Endothelial cell of umbilical vein (primary cell): ENCODE measurements around the gene MIF4GD. TPM values are rescaled to one million over a fixed set of nuclear protein-coding genes. Genes with fewer than 3 reads are reported as not detected.
A peak's percentile ranks its signal among the peaks of the same experiment; 100 is the strongest.

Experiments used
- BruUV-seq: library from RNA; stranded (reverse); fragments of 400-500 nt; replicated peaks from 2 replicates; lab custom pipeline; 2021; lab: Mats Ljungman, UMichigan
- CTCF ChIA-PET: fragments of 300-600, 350-600 bp; sonication (Branson Sonifier 250); formaldehyde crosslinking; loops from one replicate; lab custom pipeline; 2021; ENCODE audit warnings: antibody characterized with exemption, inconsistent platforms; lab: Charles Lee
- POLR2A ChIA-PET: fragments of 300-600, 350-600 bp; sonication (Branson Sonifier 250); formaldehyde crosslinking; loops from one replicate; lab custom pipeline; 2021; ENCODE audit warnings: antibody characterized with exemption, inconsistent platforms; lab: Charles Lee
- DNase-seq: peaks from one replicate; pipeline ENCODE4 v3.0.0-alpha.2; 2011; ENCODE audit warnings: low read depth, low spot score
- FAIRE-seq: peaks from 2 replicates; lab custom pipeline; 2011; peaks lifted over from hg19 to GRCh38; lab: Jason Lieb, UNC
- H2AFZ ChIP-seq: 2 replicates; pipeline ENCODE4 v1.6.0; 2012; ENCODE audit warnings: low read depth, low read length, control low read depth, inconsistent platforms
- H3K27ac ChIP-seq: 2 replicates; pipeline ENCODE4 v1.5.1; 2011; ENCODE audit warnings: low read depth, mild to moderate bottlenecking, control low read depth, low read length, moderate library complexity; ENCODE audit not compliant: insufficient read depth
- H3K27me3 ChIP-seq, 2 experiments: 2 replicates each; pipeline versions ENCODE4 v1.6.0 to v1.6.1; 2011; ENCODE audit warnings: low read length in 2 of 2, mixed read lengths in 1 of 2; ENCODE audit not compliant: control insufficient read depth in 2 of 2, insufficient read depth in 2 of 2
- H3K36me3 ChIP-seq, 2 experiments: 2 replicates in 1 of 2; 3 replicates in 1 of 2; pipeline ENCODE4 v1.5.1; 2011; ENCODE audit warnings: low read length in 2 of 2, mild to moderate bottlenecking in 1 of 2, moderate library complexity in 1 of 2; ENCODE audit not compliant: control insufficient read depth in 2 of 2, insufficient read depth in 2 of 2; ENCODE audit errors: extremely low read depth in 1 of 2
- H3K4me1 ChIP-seq: 3 replicates; pipeline ENCODE4 v1.5.1; 2011; ENCODE audit warnings: mild to moderate bottlenecking, low read length; ENCODE audit not compliant: control insufficient read depth, insufficient read depth; ENCODE audit errors: extremely low read depth
- H3K4me2 ChIP-seq: 2 replicates; pipeline ENCODE4 v1.6.1; 2011; ENCODE audit warnings: low read length, control low read depth, mixed read lengths; ENCODE audit not compliant: insufficient read depth
- H3K4me3 ChIP-seq, 3 experiments: fragments of 200-600 bp in 1 of 3; sonication (generic), shearing (Covaris generic) in 1 of 3; replicated peaks in 1 of 3; 2 replicates each; pipeline ENCODE4 v1.5.1; 2011 to 2016; ENCODE audit warnings: control low read depth in 3 of 3, low read length in 3 of 3, mild to moderate bottlenecking in 2 of 3, inconsistent platforms in 1 of 3, low read depth in 1 of 3, moderate library complexity in 1 of 3; ENCODE audit not compliant: insufficient read depth in 1 of 3
- H3K79me2 ChIP-seq: 2 replicates; pipeline ENCODE4 v1.6.0; 2012; ENCODE audit warnings: low read length, inconsistent platforms; ENCODE audit not compliant: control insufficient read depth, insufficient read depth
- H3K9ac ChIP-seq: replicated peaks from 2 replicates; pipeline ENCODE3; 2011; ENCODE audit warnings: low read length, control low read depth; ENCODE audit not compliant: insufficient read depth; ENCODE audit errors: extremely low read depth
- H3K9me1 ChIP-seq: replicated peaks from 3 replicates; pipeline ENCODE4 v1.6.0; 2011; ENCODE audit warnings: mild to moderate bottlenecking, low read length; ENCODE audit not compliant: control insufficient read depth, insufficient read depth; ENCODE audit errors: extremely low read depth
- H3K9me3 ChIP-seq: replicated peaks from 2 replicates; pipeline ENCODE4 v1.5.1; 2012; ENCODE audit warnings: low read length, inconsistent platforms; ENCODE audit not compliant: control insufficient read depth, insufficient read depth
- H4K20me1 ChIP-seq: replicated peaks from 2 replicates; pipeline ENCODE3; 2011; ENCODE audit warnings: mild to moderate bottlenecking, low read length; ENCODE audit not compliant: control insufficient read depth, insufficient read depth; ENCODE audit errors: extremely low read depth
- CTCF ChIP-seq, 2 donors: IDR thresholded peaks; 1 replicate in 1 of 2; 2 replicates in 1 of 2; pipeline ENCODE4 v1.5.1; 2011; ENCODE audit warnings: low read length in 2 of 2, mild to moderate bottlenecking in 2 of 2, moderate library complexity in 2 of 2, control low read depth in 1 of 2, inconsistent platforms in 1 of 2, low read depth in 1 of 2; ENCODE audit not compliant: insufficient read depth in 1 of 2; ENCODE audit errors: extremely low read depth in 1 of 2
- EZH2 ChIP-seq: IDR thresholded peaks from 2 replicates; pipeline ENCODE4 v1.6.1; 2012; ENCODE audit warnings: borderline replicate concordance, low read depth, mild to moderate bottlenecking, moderate library complexity, low read length, inconsistent platforms; ENCODE audit not compliant: severe bottlenecking
- FOS ChIP-seq: IDR thresholded peaks from 2 replicates; pipeline ENCODE4 v1.6.1; 2011; ENCODE audit warnings: mild to moderate bottlenecking, low read length, moderate library complexity, borderline replicate concordance; ENCODE audit not compliant: insufficient read depth
- GATA2 ChIP-seq: IDR thresholded peaks from 2 replicates; pipeline ENCODE4 v1.7.0; 2011; ENCODE audit warnings: low read depth, mild to moderate bottlenecking, moderate library complexity, mixed read lengths, low read length; ENCODE audit not compliant: insufficient read length, insufficient read depth
- JUN ChIP-seq: IDR thresholded peaks from 2 replicates; pipeline ENCODE4 v1.6.1; 2011; ENCODE audit warnings: borderline replicate concordance, low read depth; ENCODE audit not compliant: insufficient read length, insufficient read depth
- MAX ChIP-seq: IDR thresholded peaks from 2 replicates; pipeline ENCODE4 v1.6.1; 2011; ENCODE audit not compliant: insufficient read depth, insufficient read length
- MYC ChIP-seq: IDR thresholded peaks from one replicate; pipeline ENCODE4 v1.6.1; 2011; ENCODE audit warnings: mild to moderate bottlenecking, low read depth, low read length
- POLR2A ChIP-seq: IDR thresholded peaks from 2 replicates; pipeline ENCODE4 v1.6.1; 2012; ENCODE audit warnings: low read depth, mild to moderate bottlenecking, control low read depth, low read length
- dilution Hi-C: fragments of 300-500 bp; cut with MboI; formaldehyde crosslinking; loops from one replicate; pipeline ENCODE4 v1.15.0; 2019; ENCODE audit warnings: low sequenced_read_pairs; ENCODE audit not compliant: extremely low pct_ligation_motif_present
- intact Hi-C: fragments of 100-400 bp; cut with micrococcal nuclease; formaldehyde crosslinking; loops from one replicate; pipeline ENCODE4 v1.10.0; 2022
- polyA plus RNA-seq, 4 experiments: library from polyadenylated mRNA; depleted of rRNA in 3 of 4; stranded (reverse) in 3 of 4; unstranded in 1 of 4; fragments of >200 nt; gene quantifications; 2 replicates each; pipeline versions ENCODE4 v1.2.1 to v1.2.3, GENCODE V29; 2011 to 2012; ENCODE audit warnings: missing spikeins in 1 of 4
- total RNA-seq: library from RNA; stranded (reverse); gene quantifications from 2 replicates; pipeline ENCODE4 v1.2.3, GENCODE V29; 2021

MIF4GD gene
- total and polyA plus RNA-seq, 2 donors (not counting 3 experiments of a cell fraction or from before 2014, with no cell fraction given), result 12.4 to 35.7 TPM

GRCh38 chr17:75267411-75268232, 3.4 kb downstream of the MIF4GD start:
- no peak overlapping the region for H3K9ac ChIP-seq
- intact Hi-C loops, result no loop called here
- FAIRE-seq (no peak), DNase-seq (peak; percentile 17)
- dilution Hi-C loops, result no loop called here
- H3K4me1 ChIP-seq, result peaks cover 46% of the 10 kb centered on the region
- no peak overlapping the region for H3K4me2 ChIP-seq
- H3K27me3 ChIP-seq, result no peaks in the 10 kb centered on the region
- no peak overlapping the region for H2AFZ ChIP-seq
- no peaks in the 10 kb centered on the region for H3K9me3 ChIP-seq
- H3K9me1 ChIP-seq, result no peaks in the 10 kb centered on the region
- ChIA-PET CTCF (interaction anchor here (3.5 kb wide), 1 partner anchor 21 kb away, joined by 68 read pairs; the partner anchor contains the start of gene SLC25A19), POLR2A (interaction anchor here (1.1 kb wide), 1 partner anchor 22 kb away, joined by 4 read pairs; the partner anchor contains the start of gene SLC25A19)
- H3K4me3 ChIP-seq, result no peak overlapping the region
- no peak overlapping the region for H3K27ac ChIP-seq
- no peaks in the 10 kb centered on the region for H4K20me1 ChIP-seq
- peaks cover 3 to 13% of the 10 kb centered on the region in 2 experiments for H3K36me3 ChIP-seq
- TF ChIP-seq GATA2 (no peak), JUN (no peak), CTCF (IDR thresholded peaks at IDR 0.05; ENCODE audit: extremely low read depth in 1 of 2, insufficient read depth in 1 of 2, low read depth in 1 of 2, low read length in 2 of 2) (no peak), FOS (no peak), EZH2 (no peak), MYC (no peak), MAX (no peak), POLR2A (peak; percentile 49)
- peaks cover 11% of the 10 kb centered on the region for H3K79me2 ChIP-seq
- BruUV-seq, result no TSS peak
